ENCODE measurements around the gene PIP4P1. TPM values are rescaled to one million over a fixed set of nuclear protein-coding genes. Genes with fewer than 3 reads are reported as not detected.

Gene PIP4P1
- polyA plus RNA-seq, 3 donors: 19.4 to 106 (median 21.2) TPM

- intact Hi-C loops (cut with micrococcal nuclease): no loop called here
- H3K36me3 ChIP-seq (replicated peaks in 1 of 2; ENCODE audit: control insufficient read depth in 1 of 2, insufficient read depth in 2 of 2, low read length in 2 of 2): no peaks in the 10 kb centered on the region
- H4K20me1 ChIP-seq (ENCODE audit: insufficient read depth, low read length): no peaks in the 10 kb centered on the region
- peaks cover 40% of the 10 kb centered on the region for H3K4me1 Mint-ChIP-seq
- H2AFZ ChIP-seq (ENCODE audit: insufficient read depth, low read depth, low read length, poor library complexity, severe bottlenecking): peak overlapping the region; percentile 40
- H3K4me2 ChIP-seq (replicated peaks; ENCODE audit: extremely low read depth, low read length, poor library complexity, severe bottlenecking): no peak overlapping the region
- peaks cover 0 to 3% (median 0%) of the 10 kb centered on the region in 3 donors for H3K27me3 Mint-ChIP-seq (ENCODE audit: low read depth in 3 of 3)
- no peak overlapping the region for H3K9ac ChIP-seq (ENCODE audit: insufficient read depth, low read length, poor library complexity, severe bottlenecking)
- H3K9me3 Mint-ChIP-seq: peaks cover 0 to 7% (median 4%) of the 10 kb centered on the region in 7 donors
- no peak overlapping the region for H3K4me3 Mint-ChIP-seq
- no CpG with 5 or more reads among the region's 4 CpGs for WGBS (ENCODE audit: insufficient coverage)
- H3K36me3 Mint-ChIP-seq: no peaks in the 10 kb centered on the region
- peaks cover 33 to 43% of the 10 kb centered on the region in 2 donors for H3K4me1 ChIP-seq (ENCODE audit: control insufficient read depth in 1 of 2, insufficient read depth in 2 of 2, low read length in 2 of 2)
- no peaks in the 10 kb centered on the region for H3K27me3 ChIP-seq (ENCODE audit: control insufficient read depth in 2 of 2, insufficient read depth in 2 of 2, low read length in 2 of 2)
- no peak overlapping the region for H3K4me3 ChIP-seq (replicated peaks in 1 of 3; ENCODE audit: low read depth in 2 of 3, low read length in 3 of 3)
- no peak overlapping the region for H3K27ac ChIP-seq (ENCODE audit: low read depth in 1 of 2, low read length in 2 of 2)
- TF ChIP-seq CTCF (IDR thresholded peaks at IDR 0.05): no peak
- no peak for DNase-seq
- no peaks in the 10 kb centered on the region for H3K79me2 ChIP-seq (ENCODE audit: insufficient read depth, low read length)
- no peaks in the 10 kb centered on the region for H3K9me3 ChIP-seq (replicated peaks in 1 of 2; ENCODE audit: control insufficient read depth in 1 of 2, insufficient read depth in 1 of 2, low read length in 2 of 2)
- H3K27ac Mint-ChIP-seq: no peak overlapping the region
Observed at GRCh38 chr14:20499108-20499507, 37.9 kb upstream of the PIP4P1 start.

- H3K36me3 Mint-ChIP-seq: no peaks in the 10 kb centered on the region
- WGBS (ENCODE audit: insufficient coverage): 100% methylated on average over 1 of the region's 2 CpGs
- Histone ChIP-seq H3K9ac (ENCODE audit: insufficient read depth, low read length, poor library complexity, severe bottlenecking) (no peak overlapping the region), H3K9me3 (replicated peaks in 1 of 2; ENCODE audit: control insufficient read depth in 1 of 2, insufficient read depth in 1 of 2, low read length in 2 of 2) (no peaks in the 10 kb centered on the region), H3K36me3 (replicated peaks in 1 of 2; ENCODE audit: control insufficient read depth in 1 of 2, insufficient read depth in 2 of 2, low read length in 2 of 2) (no peaks in the 10 kb centered on the region), H3K4me3 (replicated peaks in 1 of 3; ENCODE audit: low read depth in 2 of 3, low read length in 3 of 3) (no peak overlapping the region), H3K27ac (ENCODE audit: low read depth in 1 of 2, low read length in 2 of 2) (no peak overlapping the region), H3K4me1 (ENCODE audit: control insufficient read depth in 1 of 2, insufficient read depth in 2 of 2, low read length in 2 of 2) (peaks cover 34 to 43% of the 10 kb centered on the region in 2 donors), H4K20me1 (ENCODE audit: insufficient read depth, low read length) (no peaks in the 10 kb centered on the region), H3K79me2 (ENCODE audit: insufficient read depth, low read length) (no peaks in the 10 kb centered on the region), H3K27me3 (ENCODE audit: control insufficient read depth in 2 of 2, insufficient read depth in 2 of 2, low read length in 2 of 2) (no peaks in the 10 kb centered on the region), H3K4me2 (replicated peaks; ENCODE audit: extremely low read depth, low read length, poor library complexity, severe bottlenecking) (no peak overlapping the region), H2AFZ (ENCODE audit: insufficient read depth, low read depth, low read length, poor library complexity, severe bottlenecking) (peak overlapping the region; percentile 40)
- peaks cover 0 to 3% (median 0%) of the 10 kb centered on the region in 3 donors for H3K27me3 Mint-ChIP-seq (ENCODE audit: low read depth in 3 of 3)
- peaks cover 39% of the 10 kb centered on the region for H3K4me1 Mint-ChIP-seq
- intact Hi-C loops (cut with micrococcal nuclease): no loop called here
- no peak for DNase-seq
- H3K4me3 Mint-ChIP-seq: no peak overlapping the region
- peak overlapping the region in 2 of 7 donors; percentile 12 to 69 for H3K27ac Mint-ChIP-seq
- no peak for TF ChIP-seq CTCF (IDR thresholded peaks at IDR 0.05)
- peaks cover 0 to 7% (median 4%) of the 10 kb centered on the region in 7 donors for H3K9me3 Mint-ChIP-seq
Observed at GRCh38 chr14:20498622-20499021, 37.4 kb upstream of the PIP4P1 start.
